OCI-LY3 (cell line): ENCODE measurements around the gene GUCA1C.

Experiments used
- EZH2phosphoT487 ChIP-seq: fragments of 200-600 bp; shearing (Covaris generic); IDR thresholded peaks from 2 replicates; pipeline ENCODE4 v1.6.1; 2018; ENCODE audit warnings: antibody characterized with exemption, mixed run types, low read depth
- TF ChIP-seq, protein P1 (sequence below): fragments of 200-600, 300-600 bp; sonication (generic); IDR thresholded peaks from 2 replicates; pipeline ENCODE4 v1.5.1; 2014; ENCODE audit warnings: antibody characterized with exemption, low read length, low read depth

DNA sequence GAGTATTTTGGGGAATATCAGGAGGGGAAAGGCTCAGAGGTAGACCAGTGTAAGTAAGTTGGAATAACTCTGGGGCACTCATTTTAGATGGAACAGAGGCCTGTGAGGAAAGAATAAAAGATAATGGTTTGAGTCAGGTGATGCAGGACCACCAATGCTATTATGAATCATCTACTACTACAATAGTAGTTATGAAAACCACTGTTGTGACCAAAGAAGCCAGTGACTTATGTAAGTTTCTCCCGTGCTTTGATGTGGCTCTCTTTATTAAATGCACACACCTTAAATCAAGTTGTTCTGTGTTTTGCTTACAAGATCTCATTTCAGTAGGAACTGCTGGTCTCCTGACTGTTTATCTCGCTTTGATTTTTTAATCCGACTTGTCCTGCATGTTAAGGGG lies 13.1 kb upstream of the GUCA1C start:
- TF ChIP-seq, protein P1, sequence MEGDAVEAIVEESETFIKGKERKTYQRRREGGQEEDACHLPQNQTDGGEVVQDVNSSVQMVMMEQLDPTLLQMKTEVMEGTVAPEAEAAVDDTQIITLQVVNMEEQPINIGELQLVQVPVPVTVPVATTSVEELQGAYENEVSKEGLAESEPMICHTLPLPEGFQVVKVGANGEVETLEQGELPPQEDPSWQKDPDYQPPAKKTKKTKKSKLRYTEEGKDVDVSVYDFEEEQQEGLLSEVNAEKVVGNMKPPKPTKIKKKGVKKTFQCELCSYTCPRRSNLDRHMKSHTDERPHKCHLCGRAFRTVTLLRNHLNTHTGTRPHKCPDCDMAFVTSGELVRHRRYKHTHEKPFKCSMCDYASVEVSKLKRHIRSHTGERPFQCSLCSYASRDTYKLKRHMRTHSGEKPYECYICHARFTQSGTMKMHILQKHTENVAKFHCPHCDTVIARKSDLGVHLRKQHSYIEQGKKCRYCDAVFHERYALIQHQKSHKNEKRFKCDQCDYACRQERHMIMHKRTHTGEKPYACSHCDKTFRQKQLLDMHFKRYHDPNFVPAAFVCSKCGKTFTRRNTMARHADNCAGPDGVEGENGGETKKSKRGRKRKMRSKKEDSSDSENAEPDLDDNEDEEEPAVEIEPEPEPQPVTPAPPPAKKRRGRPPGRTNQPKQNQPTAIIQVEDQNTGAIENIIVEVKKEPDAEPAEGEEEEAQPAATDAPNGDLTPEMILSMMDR: no peak
- TF ChIP-seq EZH2phosphoT487: no peak
